A375 (cell line): ENCODE measurements around the gene ZNF682. TPM values are rescaled to one million over a fixed set of nuclear protein-coding genes. Genes with fewer than 3 reads are reported as not detected.

Experiments used
- small RNA-seq: library from RNA; depleted of rRNA; stranded (forward); fragments of <200 nt; gene quantifications from one replicate; pipeline ENCODE3, GENCODE V24; 2014
- total RNA-seq: library from RNA; depleted of rRNA; stranded (reverse); fragments of >200 nt; shearing (Covaris generic); gene quantifications from 2 replicates; pipeline ENCODE4 v1.2.3, GENCODE V29; 2014; rRNA removed

ZNF682 gene
- 9.9 and 11.2 TPM in 2 replicates for total RNA-seq

DNA sequence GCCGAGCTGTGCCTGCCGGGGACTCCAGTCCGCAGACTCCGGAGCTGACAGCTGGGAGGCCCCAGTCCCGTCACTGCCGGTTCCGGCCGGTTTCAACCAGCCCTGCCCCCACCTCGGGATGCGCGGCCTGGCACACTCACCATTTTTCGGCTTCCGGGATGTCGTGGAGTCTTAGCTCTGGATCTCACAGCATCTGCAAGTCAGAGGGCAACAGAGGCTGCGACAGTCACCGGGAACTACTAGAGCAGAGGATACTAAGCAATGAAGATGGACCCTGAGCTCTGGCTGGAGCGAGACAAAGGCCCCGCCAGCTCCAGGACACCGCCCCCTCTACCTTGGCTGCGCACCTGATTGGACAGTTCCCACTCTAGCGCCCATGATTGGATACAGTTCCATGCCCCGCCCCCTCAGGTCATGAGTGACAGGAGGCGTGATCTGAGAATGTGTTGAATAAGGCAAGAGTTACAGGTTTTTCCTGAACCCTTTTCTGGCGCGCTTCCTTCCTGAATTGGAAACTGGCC, at the start of gene ZNF682:
ZNF682 (minus strand) TSS at position 303 of the 521 bp plus-strand sequence; CDS start at position 143, 160 bp downstream.

DNA sequence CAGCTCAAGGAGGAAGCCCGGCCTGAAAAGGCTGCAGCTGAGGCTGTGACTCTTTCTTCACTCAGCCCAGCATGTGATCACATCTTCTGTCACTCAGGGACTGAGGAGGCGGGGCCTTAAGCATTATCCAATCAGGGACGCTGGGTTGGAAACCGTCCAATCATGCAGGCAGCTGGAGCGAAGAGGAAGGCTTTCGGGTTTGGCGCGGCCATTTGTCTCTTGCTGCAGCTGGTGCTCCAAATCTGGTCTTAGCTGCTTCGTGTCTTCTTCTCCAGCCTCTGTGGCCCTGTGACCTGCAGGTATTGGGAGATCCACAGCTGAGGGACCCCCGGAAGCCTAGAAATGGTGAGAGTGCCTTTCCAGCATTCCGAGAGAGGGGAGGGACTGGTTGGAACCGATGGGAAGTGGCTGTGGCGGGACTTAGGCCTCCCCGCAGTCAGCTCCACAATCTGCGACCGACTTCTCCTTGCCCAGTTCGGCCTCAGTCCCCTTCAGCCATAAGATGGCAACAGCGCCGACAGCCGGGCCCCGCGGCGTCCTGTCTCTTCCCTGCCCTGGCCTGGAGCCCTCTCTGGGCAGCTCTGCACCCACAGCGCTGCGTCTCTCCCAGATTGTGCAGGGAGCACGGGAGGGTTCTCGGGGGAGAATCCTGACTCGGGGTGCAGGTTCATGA, 38.6 kb upstream of the ZNF682 start, which contains the start of gene ZNF90:
ZNF90 (plus strand) TSS at position 210 of the 673 bp plus-strand sequence; CDS start at position 343, 133 bp downstream.

Small RNAs within 50 kb of the gene (small RNA-seq; reads per million reads assigned to genes)
- gene AC006539.3: not detected

Other genes with a start within 250 kb of the ZNF682 start
- gene ZNF506, start 217.8 kb downstream of the ZNF682 start, total RNA-seq: 10.9 and 13.3 TPM in 2 replicates
- 3.6 and 6.0 TPM in 2 replicates for gene ZNF253, start 173.6 kb downstream of the ZNF682 start, total RNA-seq
- 7.7 and 8.3 TPM in 2 replicates for gene ZNF93, start 138.6 kb downstream of the ZNF682 start, total RNA-seq
- gene ZNF90, start 38.5 kb upstream of the ZNF682 start, total RNA-seq: 5.9 and 8.6 TPM in 2 replicates
- 6.3 and 7.1 TPM in 2 replicates for gene ZNF486, start 127.7 kb upstream of the ZNF682 start, total RNA-seq